DOHH2 (cell line): ENCODE measurements around the gene RRAS.

ENCODE experiments used
- CTCF ChIP-seq: fragments of 200-600 bp; sonication (generic); IDR thresholded peaks from one replicate; pipeline ENCODE4 v1.5.1; 2014; ENCODE audit warnings: antibody characterized with exemption, mild to moderate bottlenecking, low read depth, low read length; ENCODE audit not compliant: poor library complexity, severe bottlenecking
- EZH2phosphoT487 ChIP-seq: fragments of 200-600 bp; sonication (generic); IDR thresholded peaks from 2 replicates; pipeline ENCODE4 v1.6.1; 2017; ENCODE audit warnings: borderline replicate concordance, mild to moderate bottlenecking, antibody characterized with exemption, low read length, moderate library complexity, mixed read lengths

- TF ChIP-seq CTCF, result no peak
- no peak for TF ChIP-seq EZH2phosphoT487
Measured at GRCh38 chr19:49631014-49631588, 8.8 kb downstream of the RRAS start.
